Fibroblast of lung (primary cell): ENCODE measurements around the gene RSAD1.

Experiments
- CTCF ChIP-seq, 2 donors: IDR thresholded peaks in 1 of 2; conservative IDR thresholded peaks in 1 of 2; 1 replicate in 1 of 2; 2 replicates in 1 of 2; pipeline ENCODE4 v1.5.1; 2011 to 2012; ENCODE audit warnings: low read length in 2 of 2, control low read depth in 1 of 2, inconsistent platforms in 1 of 2, low read depth in 1 of 2, mild to moderate bottlenecking in 1 of 2
- EZH2 ChIP-seq: IDR thresholded peaks from 2 replicates; pipeline ENCODE4 v1.5.1; 2012; ENCODE audit warnings: low read length, control low read depth, mild to moderate bottlenecking; ENCODE audit errors: missing control alignments

GRCh38 chr17:50527155-50527762 is 48.6 kb downstream of the RSAD1 start:
- TF ChIP-seq CTCF (conservative IDR thresholded peaks at IDR 0.05 in 1 of 2, IDR thresholded peaks at IDR 0.05 in 1 of 2; ENCODE audit: low read depth in 1 of 2, low read length in 2 of 2) = no peak
- no peak for TF ChIP-seq EZH2
